H9 (cell line): ENCODE measurements around the gene AFF1. TPM values are rescaled to one million over a fixed set of nuclear protein-coding genes. Genes with fewer than 3 reads are reported as not detected.
A peak's percentile ranks its signal among the peaks of the same experiment; 100 is the strongest.

Source experiments
- DNase-seq: peaks from one replicate; pipeline ENCODE4 v3.0.0-alpha.2; 2017
- H2AFZ ChIP-seq: one replicate; pipeline ENCODE4 v1.6.1; 2013; ENCODE audit warnings: mild to moderate bottlenecking, low read length, control low read depth, moderate library complexity
- H2AK5ac ChIP-seq: 2 replicates; pipeline ENCODE4 v1.6.1; 2013; ENCODE audit warnings: low read length, control low read depth, mixed read lengths; ENCODE audit not compliant: insufficient read length
- H2BK120ac ChIP-seq: one replicate; pipeline ENCODE4 v1.6.1; 2013; ENCODE audit warnings: low read depth, mild to moderate bottlenecking, low read length, control low read depth, inconsistent platforms; ENCODE audit not compliant: poor library complexity, severe bottlenecking
- H2BK12ac ChIP-seq: 2 replicates; pipeline ENCODE4 v1.6.1; 2013; ENCODE audit warnings: low read length, control low read depth, mixed read lengths, low read depth; ENCODE audit not compliant: insufficient read length
- H2BK15ac ChIP-seq: 2 replicates; pipeline ENCODE4 v1.6.1; 2013; ENCODE audit warnings: low read depth, low read length, control low read depth
- H2BK20ac ChIP-seq: one replicate; pipeline ENCODE4 v1.6.1; 2013; ENCODE audit warnings: low read depth, mild to moderate bottlenecking, low read length, control low read depth, inconsistent platforms; ENCODE audit not compliant: poor library complexity, severe bottlenecking
- H2BK5ac ChIP-seq: 2 replicates; pipeline ENCODE4 v1.6.1; 2013; ENCODE audit warnings: low read length, control low read depth, mixed read lengths; ENCODE audit not compliant: insufficient read length
- H3K14ac ChIP-seq: 2 replicates; pipeline ENCODE4 v1.6.1; 2013; ENCODE audit warnings: low read length, control low read depth; ENCODE audit not compliant: insufficient read depth
- H3K18ac ChIP-seq: 2 replicates; pipeline ENCODE4 v1.6.1; 2013; ENCODE audit warnings: low read depth, mild to moderate bottlenecking, mixed read lengths, low read length, control low read depth; ENCODE audit not compliant: insufficient read length
- H3K23ac ChIP-seq: 2 replicates; pipeline ENCODE4 v1.6.1; 2013; ENCODE audit warnings: low read length, control low read depth, mixed read lengths, low read depth; ENCODE audit not compliant: insufficient read length
- H3K23me2 ChIP-seq: 2 replicates; pipeline ENCODE4 v1.6.1; 2013; ENCODE audit warnings: low read depth, mild to moderate bottlenecking, mixed read lengths, low read length, control low read depth; ENCODE audit not compliant: insufficient read length, poor library complexity, severe bottlenecking
- H3K27ac ChIP-seq: 2 replicates; pipeline ENCODE4 v1.5.1; 2013; ENCODE audit warnings: low read length, control low read depth, mixed read lengths, low read depth; ENCODE audit not compliant: insufficient read length
- H3K27me3 ChIP-seq: 2 replicates; pipeline ENCODE4 v1.6.1; 2013; ENCODE audit warnings: low read length, control low read depth, inconsistent platforms; ENCODE audit not compliant: insufficient read depth
- H3K4ac ChIP-seq: 2 replicates; pipeline ENCODE4 v1.6.1; 2013; ENCODE audit warnings: low read depth, mild to moderate bottlenecking, control low read depth, inconsistent platforms, low read length, moderate library complexity
- H3K4me1 ChIP-seq: 2 replicates; pipeline ENCODE4 v1.6.1; 2013; ENCODE audit warnings: low read length, control low read depth, inconsistent platforms; ENCODE audit not compliant: insufficient read depth
- H3K4me2 ChIP-seq: 2 replicates; pipeline ENCODE4 v1.6.1; 2013; ENCODE audit warnings: low read length, control low read depth, mixed read lengths; ENCODE audit not compliant: insufficient read length, insufficient read depth
- H3K56ac ChIP-seq: 2 replicates; pipeline ENCODE4 v1.6.1; 2013; ENCODE audit warnings: low read depth, mild to moderate bottlenecking, mixed read lengths, low read length, control low read depth; ENCODE audit not compliant: insufficient read length
- H3K79me1 ChIP-seq: 2 replicates; pipeline ENCODE4 v1.6.1; 2013; ENCODE audit warnings: low read depth, mild to moderate bottlenecking, moderate library complexity, low read length, control low read depth, inconsistent platforms; ENCODE audit not compliant: insufficient read depth, poor library complexity, severe bottlenecking
- H3K79me2 ChIP-seq: 2 replicates; pipeline ENCODE4 v1.6.1; 2013; ENCODE audit warnings: low read length, control low read depth, inconsistent platforms; ENCODE audit not compliant: insufficient read depth
- H3K9ac ChIP-seq: 2 replicates; pipeline ENCODE4 v1.6.1; 2013; ENCODE audit warnings: low read length, control low read depth, mixed read lengths; ENCODE audit not compliant: insufficient read length; ENCODE audit errors: extremely low read depth
- H3K9me3 ChIP-seq: one replicate; pipeline ENCODE4 v1.6.1; 2013; ENCODE audit warnings: low read depth, low read length, inconsistent platforms; ENCODE audit not compliant: control insufficient read depth
- H3T11ph ChIP-seq: one replicate; pipeline ENCODE4 v1.6.1; 2013; ENCODE audit warnings: mild to moderate bottlenecking, low read length, control low read depth, inconsistent platforms
- H4K20me1 ChIP-seq: one replicate; pipeline ENCODE4 v1.6.1; 2013; ENCODE audit not compliant: control insufficient read depth, insufficient read length, insufficient read depth
- H4K5ac ChIP-seq: 2 replicates; pipeline ENCODE4 v1.6.1; 2013; ENCODE audit warnings: low read depth, mild to moderate bottlenecking, mixed read lengths, low read length, control low read depth; ENCODE audit not compliant: insufficient read length
- H4K8ac ChIP-seq: replicated peaks from 2 replicates; pipeline ENCODE4 v1.6.1; 2013; ENCODE audit warnings: low read length, control low read depth, mixed read lengths, low read depth; ENCODE audit not compliant: insufficient read length
- H4K91ac ChIP-seq: 2 replicates; pipeline ENCODE4 v1.6.1; 2013; ENCODE audit warnings: low read depth, mild to moderate bottlenecking, moderate library complexity, mixed read lengths, low read length, control low read depth; ENCODE audit not compliant: insufficient read length
- H3K27ac Mint-ChIP-seq, 3 experiments: 2 replicates in 2 of 3; 3 replicates in 1 of 3; pipeline ENCODE4 v1.8.0; 2020 to 2021; ENCODE audit warnings: mixed read lengths in 3 of 3, mild to moderate bottlenecking in 1 of 3, moderate library complexity in 1 of 3
- H3K27me3 Mint-ChIP-seq: 2 replicates; pipeline ENCODE4 v1.8.0; 2021; ENCODE audit warnings: low read depth, mild to moderate bottlenecking, moderate library complexity, mixed read lengths
- H3K36me3 Mint-ChIP-seq, 3 experiments: 2 replicates in 2 of 3; 3 replicates in 1 of 3; pipeline ENCODE4 v1.8.0; 2020 to 2021; ENCODE audit warnings: low read depth in 3 of 3, mixed read lengths in 3 of 3; ENCODE audit not compliant: insufficient read depth in 1 of 3
- H3K4me1 Mint-ChIP-seq, 2 experiments: 2 replicates each; pipeline ENCODE4 v1.8.0; 2020; ENCODE audit warnings: mixed read lengths in 2 of 2
- H3K4me3 Mint-ChIP-seq, 2 experiments: 2 replicates in 1 of 2; 3 replicates in 1 of 2; pipeline ENCODE4 v1.8.0; 2020 to 2021; ENCODE audit warnings: mild to moderate bottlenecking in 2 of 2, mixed read lengths in 2 of 2, moderate library complexity in 1 of 2
- H3K9me3 Mint-ChIP-seq, 2 experiments: 2 replicates in 1 of 2; 3 replicates in 1 of 2; pipeline ENCODE4 v1.8.0; 2020; ENCODE audit warnings: mild to moderate bottlenecking in 2 of 2, mixed read lengths in 2 of 2, moderate library complexity in 1 of 2
- WGBS: extraction: QIAGEN DNeasy Blood & Tissue Kit; methylation state at CpG from one replicate; pipeline ENCODE4 v1.1.7; 2013; ENCODE audit warnings: missing lambda C conversion rate, low lambda C conversion rate, mixed read lengths; ENCODE audit not compliant: insufficient read length; ENCODE audit errors: extremely low coverage; 5-methylcytosine and 5-hydroxymethylcytosine counted together
- total RNA-seq: library from RNA; stranded (reverse); gene quantifications from 2 replicates; pipeline ENCODE4 v1.2.1, GENCODE V29; 2021
- TF ChIP-seq, protein P1 (sequence below): fragments of 200-600 bp; sonication (generic); conservative IDR thresholded peaks from 3 replicates; pipeline ENCODE4 v1.8.0; 2021; ENCODE audit warnings: antibody characterized with exemption, mild to moderate bottlenecking

AFF1 gene
- total RNA-seq, 1 experiment from 2014 or later = 74.5 TPM

GRCh38 chr4:87003266-87003665 is 68.5 kb downstream of the AFF1 start:
- no peak overlapping the region for H3K56ac ChIP-seq
- no peaks in the 10 kb centered on the region for H3K9me3 ChIP-seq
- H3K27ac Mint-ChIP-seq = peak overlapping the region in 2 of 3 experiments; percentile 63 to 64; a peak in 4 of 7 replicates
- H4K91ac ChIP-seq = no peak overlapping the region
- H2BK120ac ChIP-seq = no peak overlapping the region
- 0 out of 5 replicates have a peak overlapping the region, but pooled peaks of 1 of the 2 experiments have one; percentile 36 for H3K4me3 Mint-ChIP-seq
- H2BK20ac ChIP-seq = no peak overlapping the region
- no peaks in the 10 kb centered on the region for H3K27me3 ChIP-seq
- peaks cover 13% of the 10 kb centered on the region for H3K23me2 ChIP-seq
- no peaks in the 10 kb centered on the region for H3K9me3 Mint-ChIP-seq
- no peak overlapping the region for H2AFZ ChIP-seq
- H4K20me1 ChIP-seq = no peaks in the 10 kb centered on the region
- H3K4me1 Mint-ChIP-seq = peaks cover 73 to 76% of the 10 kb centered on the region in 2 experiments
- H3K27ac ChIP-seq = no peak overlapping the region
- no peak overlapping the region for H3K23ac ChIP-seq
- H3K79me2 ChIP-seq = peaks cover 8% of the 10 kb centered on the region; the same call in 1 of the 2 replicates
- H2BK15ac ChIP-seq = no peak overlapping the region
- no peak overlapping the region for H3K9ac ChIP-seq
- H4K5ac ChIP-seq = no peak overlapping the region
- H3K27me3 Mint-ChIP-seq = no peaks in the 10 kb centered on the region; the same call in 1 of the 2 replicates
- H3T11ph ChIP-seq = no peak overlapping the region
- H3K4me2 ChIP-seq = no peak overlapping the region
- H4K8ac ChIP-seq = no peak overlapping the region
- H2AK5ac ChIP-seq = no peak overlapping the region
- H3K4me1 ChIP-seq = peaks cover 19% of the 10 kb centered on the region
- DNase-seq = no peak
- H2BK12ac ChIP-seq = no peak overlapping the region
- H3K79me1 ChIP-seq = peaks cover 2% of the 10 kb centered on the region
- H3K36me3 Mint-ChIP-seq = no peaks in the 10 kb centered on the region
- no peak overlapping the region for H3K4ac ChIP-seq
- H3K18ac ChIP-seq = no peak overlapping the region
- no peak overlapping the region for H3K14ac ChIP-seq
- WGBS = no CpG with 5 or more reads among the region's 2 CpGs
- no peak overlapping the region for H2BK5ac ChIP-seq
- TF ChIP-seq, protein P1, sequence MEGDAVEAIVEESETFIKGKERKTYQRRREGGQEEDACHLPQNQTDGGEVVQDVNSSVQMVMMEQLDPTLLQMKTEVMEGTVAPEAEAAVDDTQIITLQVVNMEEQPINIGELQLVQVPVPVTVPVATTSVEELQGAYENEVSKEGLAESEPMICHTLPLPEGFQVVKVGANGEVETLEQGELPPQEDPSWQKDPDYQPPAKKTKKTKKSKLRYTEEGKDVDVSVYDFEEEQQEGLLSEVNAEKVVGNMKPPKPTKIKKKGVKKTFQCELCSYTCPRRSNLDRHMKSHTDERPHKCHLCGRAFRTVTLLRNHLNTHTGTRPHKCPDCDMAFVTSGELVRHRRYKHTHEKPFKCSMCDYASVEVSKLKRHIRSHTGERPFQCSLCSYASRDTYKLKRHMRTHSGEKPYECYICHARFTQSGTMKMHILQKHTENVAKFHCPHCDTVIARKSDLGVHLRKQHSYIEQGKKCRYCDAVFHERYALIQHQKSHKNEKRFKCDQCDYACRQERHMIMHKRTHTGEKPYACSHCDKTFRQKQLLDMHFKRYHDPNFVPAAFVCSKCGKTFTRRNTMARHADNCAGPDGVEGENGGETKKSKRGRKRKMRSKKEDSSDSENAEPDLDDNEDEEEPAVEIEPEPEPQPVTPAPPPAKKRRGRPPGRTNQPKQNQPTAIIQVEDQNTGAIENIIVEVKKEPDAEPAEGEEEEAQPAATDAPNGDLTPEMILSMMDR = no peak
